ENCODE data around the gene TMEM135. TPM values are rescaled to one million over a fixed set of nuclear protein-coding genes. Genes with fewer than 3 reads are reported as not detected.

TMEM135 gene
- total RNA-seq, 1 experiment from 2014 or later: 65.5 TPM

GRCh38 chr11:87043894-87044293, 6.2 kb downstream of the TMEM135 start:
- no TSS peak for BruUV-seq (replicated peaks)
- Histone ChIP-seq H3K27me3 (ENCODE audit: control insufficient read depth, insufficient read depth, low read length) (no peaks in the 10 kb centered on the region), H3K9me3 (ENCODE audit: control insufficient read depth, insufficient read depth, low read depth, low read length) (no peaks in the 10 kb centered on the region), H3K27ac (ENCODE audit: low read length) (no peak overlapping the region), H3K4me3 (ENCODE audit: low read depth in 2 of 2, low read length in 2 of 2) (no peak overlapping the region), H3K4me1 (ENCODE audit: control insufficient read depth, insufficient read depth, low read length) (peaks cover 17% of the 10 kb centered on the region), H3K36me3 (ENCODE audit: control insufficient read depth, insufficient read depth, low read length) (no peaks in the 10 kb centered on the region)
- DNase-seq (ENCODE audit: low read depth, low spot score) (no peak), ATAC-seq (no peak)
- POLR2A ChIA-PET: no interaction called here
- CTCF ChIA-PET: no interaction called here
- no peak for TF ChIP-seq TCF7L2 (IDR thresholded peaks at IDR 0.05; ENCODE audit: low read depth, low read length)
- TF ChIP-seq SIN3A (IDR thresholded peaks at IDR 0.05; ENCODE audit: borderline replicate concordance, insufficient read depth, low read depth, low read length): no peak
- TF ChIP-seq REST (IDR thresholded peaks at IDR 0.05; ENCODE audit: insufficient read depth in 1 of 2, low read depth in 2 of 2, low read length in 1 of 2): no peak
- TF ChIP-seq POLR2AphosphoS5 (IDR thresholded peaks at IDR 0.05; ENCODE audit: low read depth, low read length): no peak
- no peak for TF ChIP-seq CTCF (IDR thresholded peaks at IDR 0.05)
- intact Hi-C loops (cut with micrococcal nuclease; ENCODE audit: unreplicated experiment) (no loop called here), in situ Hi-C loops (cut with HindIII; ENCODE audit: low pct_unique_long_range_greater_than_20kb, low sequenced_read_pairs) (no loop called here)

GRCh38 chr11:87046824-87047223, 9.1 kb downstream of the TMEM135 start:
- Histone ChIP-seq H3K36me3 (ENCODE audit: control insufficient read depth, insufficient read depth, low read length) (no peaks in the 10 kb centered on the region), H3K4me3 (ENCODE audit: low read depth in 2 of 2, low read length in 2 of 2) (no peak overlapping the region), H3K27ac (ENCODE audit: low read length) (no peak overlapping the region), H3K27me3 (ENCODE audit: control insufficient read depth, insufficient read depth, low read length) (no peaks in the 10 kb centered on the region), H3K9me3 (ENCODE audit: control insufficient read depth, insufficient read depth, low read depth, low read length) (no peaks in the 10 kb centered on the region), H3K4me1 (ENCODE audit: control insufficient read depth, insufficient read depth, low read length) (no peaks in the 10 kb centered on the region)
- CTCF ChIA-PET: no interaction called here
- ATAC-seq (no peak), DNase-seq (ENCODE audit: low read depth, low spot score) (no peak)
- BruUV-seq (replicated peaks): no TSS peak
- in situ Hi-C loops (cut with HindIII; ENCODE audit: low pct_unique_long_range_greater_than_20kb, low sequenced_read_pairs): no loop called here
- POLR2A ChIA-PET: no interaction called here
- intact Hi-C loops (cut with micrococcal nuclease; ENCODE audit: unreplicated experiment): no loop called here
- TF ChIP-seq POLR2AphosphoS5 (IDR thresholded peaks at IDR 0.05; ENCODE audit: low read depth, low read length) (no peak), SIN3A (IDR thresholded peaks at IDR 0.05; ENCODE audit: borderline replicate concordance, insufficient read depth, low read depth, low read length) (no peak), TCF7L2 (IDR thresholded peaks at IDR 0.05; ENCODE audit: low read depth, low read length) (no peak)

- Histone ChIP-seq H3K27ac (ENCODE audit: low read length) (no peak overlapping the region), H3K4me1 (ENCODE audit: control insufficient read depth, insufficient read depth, low read length) (no peaks in the 10 kb centered on the region; the same call in 1 of the 2 replicates), H3K9me3 (ENCODE audit: control insufficient read depth, insufficient read depth, low read depth, low read length) (no peaks in the 10 kb centered on the region), H3K27me3 (ENCODE audit: control insufficient read depth, insufficient read depth, low read length) (no peaks in the 10 kb centered on the region), H3K4me3 (ENCODE audit: low read depth in 2 of 2, low read length in 2 of 2) (no peak overlapping the region), H3K36me3 (ENCODE audit: control insufficient read depth, insufficient read depth, low read length) (no peaks in the 10 kb centered on the region)
- no peak for DNase-seq (ENCODE audit: low read depth, low spot score)
- in situ Hi-C loops (cut with HindIII; ENCODE audit: low pct_unique_long_range_greater_than_20kb, low sequenced_read_pairs) (no loop called here), intact Hi-C loops (cut with micrococcal nuclease; ENCODE audit: unreplicated experiment) (no loop called here)
- CTCF ChIA-PET: no interaction called here
- no peak for ATAC-seq
- POLR2A ChIA-PET: no interaction called here
- no peak for TF ChIP-seq TCF7L2 (IDR thresholded peaks at IDR 0.05; ENCODE audit: low read depth, low read length)
- TF ChIP-seq CTCF (IDR thresholded peaks at IDR 0.05): no peak
- TF ChIP-seq SIN3A (IDR thresholded peaks at IDR 0.05; ENCODE audit: borderline replicate concordance, insufficient read depth, low read depth, low read length): no peak
- TF ChIP-seq REST (IDR thresholded peaks at IDR 0.05; ENCODE audit: insufficient read depth in 1 of 2, low read depth in 2 of 2, low read length in 1 of 2): no peak
- TF ChIP-seq POLR2AphosphoS5 (IDR thresholded peaks at IDR 0.05; ENCODE audit: low read depth, low read length): no peak
- no TSS peak for BruUV-seq (replicated peaks)
Observed at GRCh38 chr11:87056091-87056490, 18.4 kb downstream of the TMEM135 start.
